ENCODE results near the gene SDK2. TPM values are rescaled to one million over a fixed set of nuclear protein-coding genes. Genes with fewer than 3 reads are reported as not detected.

Gene SDK2
- total RNA-seq, 2 donors from 2014 or later: 1.4 TPM

- no peaks in the 10 kb centered on the region for H3K4me1 Mint-ChIP-seq
- H3K4me3 Mint-ChIP-seq: no peak overlapping the region
- peaks cover 3% of the 10 kb centered on the region for H3K36me3 Mint-ChIP-seq (ENCODE audit: low read depth)
- DNase-seq: no peak
- peaks cover 3% of the 10 kb centered on the region for H3K9me3 ChIP-seq (ENCODE audit: control insufficient read depth, low read length, poor library complexity, severe bottlenecking)
- H3K27ac Mint-ChIP-seq: no peak overlapping the region
- no peak for ATAC-seq
- H3K27me3 Mint-ChIP-seq: no peaks in the 10 kb centered on the region
These were observed 21.9 kb downstream of the SDK2 start for GRCh38 chr17:73622381-73622780.

- Mint-ChIP-seq H3K27ac (no peak overlapping the region), H3K4me1 (no peaks in the 10 kb centered on the region), H3K4me3 (no peak overlapping the region), H3K36me3 (ENCODE audit: low read depth) (peaks cover 5% of the 10 kb centered on the region), H3K27me3 (peaks cover 3% of the 10 kb centered on the region)
- H3K9me3 ChIP-seq (ENCODE audit: control insufficient read depth, low read length, poor library complexity, severe bottlenecking): peaks cover 3% of the 10 kb centered on the region
- ATAC-seq (no peak), DNase-seq (no peak)
These were observed 22.6 kb downstream of the SDK2 start for GRCh38 chr17:73621685-73622084.

- Mint-ChIP-seq H3K4me1 (no peaks in the 10 kb centered on the region), H3K4me3 (no peak overlapping the region), H3K27ac (no peak overlapping the region), H3K27me3 (peaks cover 7% of the 10 kb centered on the region), H3K36me3 (ENCODE audit: low read depth) (peaks cover 6% of the 10 kb centered on the region)
- DNase-seq (no peak), ATAC-seq (no peak)
- peaks cover 3% of the 10 kb centered on the region for H3K9me3 ChIP-seq (ENCODE audit: control insufficient read depth, low read length, poor library complexity, severe bottlenecking)
These were observed 23.8 kb downstream of the SDK2 start for GRCh38 chr17:73620414-73620813.

GRCh38 chr17:73617501-73617900, 26.7 kb downstream of the SDK2 start:
- Mint-ChIP-seq H3K27ac (no peak overlapping the region), H3K4me1 (no peaks in the 10 kb centered on the region), H3K36me3 (ENCODE audit: low read depth) (peaks cover 6% of the 10 kb centered on the region), H3K4me3 (no peak overlapping the region), H3K27me3 (peaks cover 7% of the 10 kb centered on the region)
- peaks cover 3% of the 10 kb centered on the region for H3K9me3 ChIP-seq (ENCODE audit: control insufficient read depth, low read length, poor library complexity, severe bottlenecking)
- ATAC-seq: no peak
- DNase-seq: no peak

- Mint-ChIP-seq H3K27me3 (peaks cover 7% of the 10 kb centered on the region), H3K27ac (no peak overlapping the region), H3K4me3 (no peak overlapping the region), H3K4me1 (no peaks in the 10 kb centered on the region), H3K36me3 (ENCODE audit: low read depth) (peaks cover 6% of the 10 kb centered on the region)
- no peak for DNase-seq
- no peak for ATAC-seq
- peaks cover 3% of the 10 kb centered on the region for H3K9me3 ChIP-seq (ENCODE audit: control insufficient read depth, low read length, poor library complexity, severe bottlenecking)
These were observed 27.3 kb downstream of the SDK2 start for GRCh38 chr17:73616873-73617404.

- Mint-ChIP-seq H3K4me1 (no peaks in the 10 kb centered on the region), H3K4me3 (no peak overlapping the region), H3K36me3 (ENCODE audit: low read depth) (peaks cover 6% of the 10 kb centered on the region), H3K27me3 (peaks cover 7% of the 10 kb centered on the region), H3K27ac (no peak overlapping the region)
- H3K9me3 ChIP-seq (ENCODE audit: control insufficient read depth, low read length, poor library complexity, severe bottlenecking): peaks cover 3% of the 10 kb centered on the region
- DNase-seq: no peak
- ATAC-seq: no peak
These were observed 27.9 kb downstream of the SDK2 start for GRCh38 chr17:73616120-73616872.

- peaks cover 2% of the 10 kb centered on the region for H3K9me3 ChIP-seq (ENCODE audit: control insufficient read depth, low read length, poor library complexity, severe bottlenecking)
- peaks cover 8% of the 10 kb centered on the region for H3K36me3 Mint-ChIP-seq (ENCODE audit: low read depth)
- DNase-seq (no peak), ATAC-seq (no peak)
- H3K27me3 Mint-ChIP-seq: peaks cover 15% of the 10 kb centered on the region
- H3K27ac Mint-ChIP-seq: no peak overlapping the region
- no peak overlapping the region for H3K4me3 Mint-ChIP-seq
- H3K4me1 Mint-ChIP-seq: peaks cover 4% of the 10 kb centered on the region
These were observed 30.0 kb downstream of the SDK2 start for GRCh38 chr17:73614256-73614655.

- H3K36me3 Mint-ChIP-seq (ENCODE audit: low read depth): peaks cover 11% of the 10 kb centered on the region
- ATAC-seq (no peak), DNase-seq (no peak)
- no peak overlapping the region for H3K4me3 Mint-ChIP-seq
- peaks cover 22% of the 10 kb centered on the region for H3K27me3 Mint-ChIP-seq
- no peak overlapping the region for H3K27ac Mint-ChIP-seq
- no peaks in the 10 kb centered on the region for H3K9me3 ChIP-seq (ENCODE audit: control insufficient read depth, low read length, poor library complexity, severe bottlenecking)
- H3K4me1 Mint-ChIP-seq: peaks cover 9% of the 10 kb centered on the region
These were observed 30.7 kb downstream of the SDK2 start for GRCh38 chr17:73613271-73614233.

- no peak overlapping the region for H3K4me3 Mint-ChIP-seq
- no peak for ATAC-seq
These were observed 32.2 kb downstream of the SDK2 start for GRCh38 chr17:73612031-73612472.

GRCh38 chr17:73611630-73612029, 32.6 kb downstream of the SDK2 start:
- no peak overlapping the region for H3K4me3 Mint-ChIP-seq
- peaks cover 9% of the 10 kb centered on the region for H3K4me1 Mint-ChIP-seq
- no peak for DNase-seq
- no peak for ATAC-seq
- H3K36me3 Mint-ChIP-seq (ENCODE audit: low read depth): peaks cover 10% of the 10 kb centered on the region
- H3K27me3 Mint-ChIP-seq: peaks cover 19% of the 10 kb centered on the region
- no peak overlapping the region for H3K27ac Mint-ChIP-seq
- no peaks in the 10 kb centered on the region for H3K9me3 ChIP-seq (ENCODE audit: control insufficient read depth, low read length, poor library complexity, severe bottlenecking)

More at GRCh38 chr17:73612031-73612472, 32.2 kb downstream of the SDK2 start:
- H3K27me3 Mint-ChIP-seq: peaks cover 23% of the 10 kb centered on the region
- H3K4me1 Mint-ChIP-seq: peaks cover 9% of the 10 kb centered on the region
- DNase-seq: no peak
- no peaks in the 10 kb centered on the region for H3K9me3 ChIP-seq (ENCODE audit: control insufficient read depth, low read length, poor library complexity, severe bottlenecking)
- H3K36me3 Mint-ChIP-seq (ENCODE audit: low read depth): peaks cover 13% of the 10 kb centered on the region
- H3K27ac Mint-ChIP-seq: no peak overlapping the region

GRCh38 chr17:73610331-73610911, 33.8 kb downstream of the SDK2 start:
- ATAC-seq: no peak
- Mint-ChIP-seq H3K36me3 (ENCODE audit: low read depth) (peaks cover 9% of the 10 kb centered on the region), H3K4me3 (no peak overlapping the region), H3K27ac (peak overlapping the region; percentile 66), H3K27me3 (peaks cover 16% of the 10 kb centered on the region), H3K4me1 (peaks cover 9% of the 10 kb centered on the region)
- no peaks in the 10 kb centered on the region for H3K9me3 ChIP-seq (ENCODE audit: control insufficient read depth, low read length, poor library complexity, severe bottlenecking)
- no peak for DNase-seq

GRCh38 chr17:73609758-73610157, 34.5 kb downstream of the SDK2 start:
- peaks cover 9% of the 10 kb centered on the region for H3K36me3 Mint-ChIP-seq (ENCODE audit: low read depth)

GRCh38 chr17:73609060-73609459, 35.2 kb downstream of the SDK2 start:
- Mint-ChIP-seq H3K27ac (no peak overlapping the region), H3K36me3 (ENCODE audit: low read depth) (peaks cover 9% of the 10 kb centered on the region), H3K27me3 (peaks cover 16% of the 10 kb centered on the region), H3K4me3 (no peak overlapping the region), H3K4me1 (peaks cover 9% of the 10 kb centered on the region)
- no peak for ATAC-seq
- no peaks in the 10 kb centered on the region for H3K9me3 ChIP-seq (ENCODE audit: control insufficient read depth, low read length, poor library complexity, severe bottlenecking)
- DNase-seq: no peak

More at GRCh38 chr17:73609758-73610157, 34.5 kb downstream of the SDK2 start:
- no peak overlapping the region for H3K27ac Mint-ChIP-seq
- H3K9me3 ChIP-seq (ENCODE audit: control insufficient read depth, low read length, poor library complexity, severe bottlenecking): no peaks in the 10 kb centered on the region
- DNase-seq (no peak), ATAC-seq (no peak)
- peaks cover 9% of the 10 kb centered on the region for H3K4me1 Mint-ChIP-seq
- no peak overlapping the region for H3K4me3 Mint-ChIP-seq
- peaks cover 16% of the 10 kb centered on the region for H3K27me3 Mint-ChIP-seq
